GM19238 (cell line): ENCODE results near the gene INHBC.

ENCODE experiments used
- DNase-seq: peaks from one replicate; pipeline ENCODE4 v3.0.0; 2011; ENCODE audit warnings: low spot score; ENCODE audit not compliant: insufficient read length

The INHBC gene

DNA sequence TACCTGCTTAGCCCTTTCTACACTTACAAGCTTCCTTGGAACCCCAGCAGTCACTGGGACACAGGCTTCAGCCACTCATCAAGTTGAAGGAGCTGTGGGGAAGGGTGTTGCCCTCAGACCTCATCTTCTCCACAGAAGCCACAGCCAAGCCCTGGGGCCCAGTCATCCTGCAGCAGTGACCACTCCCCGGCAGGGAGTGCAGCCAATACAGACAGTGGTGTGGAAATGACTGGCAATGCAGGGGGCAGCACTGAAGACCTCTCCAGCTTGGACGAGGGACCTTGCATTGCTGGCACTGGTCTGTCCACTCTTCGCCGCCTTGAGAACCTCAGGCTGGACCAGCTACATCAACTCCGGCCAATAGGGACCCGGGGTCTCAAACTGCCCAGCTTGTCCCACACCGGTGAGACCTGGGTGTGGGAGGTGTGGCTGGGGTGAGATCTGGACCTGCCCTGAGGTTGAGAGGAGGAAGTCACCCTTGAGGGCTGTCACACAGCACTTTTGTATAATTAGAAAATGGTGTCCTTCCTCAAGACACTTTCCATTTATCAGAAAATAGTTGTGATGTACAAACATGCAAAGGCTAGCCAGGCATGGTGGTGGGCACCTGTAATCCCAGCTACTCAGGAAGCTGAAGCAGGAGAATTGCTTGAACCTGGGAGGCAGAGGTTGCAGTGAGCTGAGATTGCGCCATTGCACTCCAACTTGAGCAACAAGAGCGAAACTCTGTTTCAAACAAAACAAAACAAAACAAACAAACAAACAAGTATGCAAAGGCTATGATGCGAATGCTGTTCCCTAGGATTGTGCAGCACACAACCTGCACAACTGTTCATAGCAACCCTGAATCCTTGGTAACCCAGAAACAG is 34.9 kb downstream of the INHBC start:
- DNase-seq, result no peak

DNA sequence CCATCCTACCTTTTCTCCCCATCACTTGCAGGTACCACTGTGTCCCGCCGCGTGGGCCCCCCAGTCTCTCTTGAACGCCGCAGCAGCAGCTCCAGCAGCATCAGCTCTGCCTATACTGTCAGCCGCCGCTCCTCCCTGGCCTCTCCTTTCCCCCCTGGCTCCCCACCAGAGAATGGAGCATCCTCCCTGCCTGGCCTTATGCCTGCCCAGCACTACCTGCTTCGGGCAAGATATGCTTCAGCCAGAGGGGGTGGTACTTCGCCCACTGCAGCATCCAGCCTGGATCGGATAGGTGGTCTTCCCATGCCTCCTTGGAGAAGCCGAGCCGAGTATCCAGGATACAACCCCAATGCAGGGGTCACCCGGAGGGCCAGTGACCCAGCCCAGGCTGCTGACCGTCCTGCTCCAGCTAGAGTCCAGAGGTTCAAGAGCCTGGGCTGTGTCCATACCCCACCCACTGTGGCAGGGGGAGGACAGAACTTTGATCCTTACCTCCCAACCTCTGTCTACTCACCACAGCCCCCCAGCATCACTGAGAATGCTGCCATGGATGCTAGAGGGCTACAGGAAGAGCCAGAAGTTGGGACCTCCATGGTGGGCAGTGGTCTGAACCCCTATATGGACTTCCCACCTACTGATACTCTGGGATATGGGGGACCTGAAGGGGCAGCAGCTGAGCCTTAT is 35.8 kb downstream of the INHBC start:
- no peak for DNase-seq

DNA sequence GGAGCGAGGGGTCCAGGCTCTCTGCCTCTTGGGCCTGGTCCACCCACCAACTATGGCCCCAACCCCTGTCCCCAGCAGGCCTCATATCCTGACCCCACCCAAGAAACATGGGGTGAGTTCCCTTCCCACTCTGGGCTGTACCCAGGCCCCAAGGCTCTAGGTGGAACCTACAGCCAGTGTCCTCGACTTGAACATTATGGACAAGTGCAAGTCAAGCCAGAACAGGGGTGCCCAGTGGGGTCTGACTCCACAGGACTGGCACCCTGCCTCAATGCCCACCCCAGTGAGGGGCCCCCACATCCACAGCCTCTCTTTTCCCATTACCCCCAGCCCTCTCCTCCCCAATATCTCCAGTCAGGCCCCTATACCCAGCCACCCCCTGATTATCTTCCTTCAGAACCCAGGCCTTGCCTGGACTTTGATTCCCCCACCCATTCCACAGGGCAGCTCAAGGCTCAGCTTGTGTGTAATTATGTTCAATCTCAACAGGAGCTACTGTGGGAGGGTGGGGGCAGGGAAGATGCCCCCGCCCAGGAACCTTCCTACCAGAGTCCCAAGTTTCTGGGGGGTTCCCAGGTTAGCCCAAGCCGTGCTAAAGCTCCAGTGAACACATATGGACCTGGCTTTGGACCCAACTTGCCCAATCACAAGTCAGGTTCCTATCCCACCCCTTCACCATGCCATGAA is 36.5 kb downstream of the INHBC start:
- no peak for DNase-seq

DNA sequence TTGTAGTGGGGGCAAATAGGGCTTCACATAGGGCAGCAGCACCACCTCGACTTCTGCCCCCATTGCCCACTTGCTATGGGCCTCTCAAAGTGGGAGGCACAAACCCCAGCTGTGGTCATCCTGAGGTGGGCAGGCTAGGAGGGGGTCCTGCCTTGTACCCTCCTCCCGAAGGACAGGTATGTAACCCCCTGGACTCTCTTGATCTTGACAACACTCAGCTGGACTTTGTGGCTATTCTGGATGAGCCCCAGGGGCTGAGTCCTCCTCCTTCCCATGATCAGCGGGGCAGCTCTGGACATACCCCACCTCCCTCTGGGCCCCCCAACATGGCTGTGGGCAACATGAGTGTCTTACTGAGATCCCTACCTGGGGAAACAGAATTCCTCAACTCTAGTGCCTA is 37.1 kb downstream of the INHBC start:
- no peak for DNase-seq

DNA sequence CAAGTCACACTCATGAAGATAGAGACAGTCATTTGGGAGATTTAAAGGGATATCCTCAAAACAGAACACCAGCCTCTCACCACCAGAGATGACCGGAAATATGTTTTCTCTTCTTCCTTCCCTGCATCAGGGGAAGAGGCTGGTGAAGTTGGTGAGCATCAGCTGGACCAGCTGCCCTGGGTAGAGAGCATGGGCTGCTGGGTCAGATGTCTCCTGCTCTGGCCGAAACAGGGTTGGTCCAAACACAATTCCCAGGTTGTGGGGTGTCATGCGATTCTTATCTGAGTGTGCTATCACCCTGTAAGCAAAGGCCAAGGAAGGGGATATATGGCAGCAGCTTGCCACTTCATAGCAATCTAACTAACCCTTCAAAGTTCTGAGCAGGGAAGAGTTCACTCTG is 37.8 kb downstream of the INHBC start:
- no peak for DNase-seq

DNA sequence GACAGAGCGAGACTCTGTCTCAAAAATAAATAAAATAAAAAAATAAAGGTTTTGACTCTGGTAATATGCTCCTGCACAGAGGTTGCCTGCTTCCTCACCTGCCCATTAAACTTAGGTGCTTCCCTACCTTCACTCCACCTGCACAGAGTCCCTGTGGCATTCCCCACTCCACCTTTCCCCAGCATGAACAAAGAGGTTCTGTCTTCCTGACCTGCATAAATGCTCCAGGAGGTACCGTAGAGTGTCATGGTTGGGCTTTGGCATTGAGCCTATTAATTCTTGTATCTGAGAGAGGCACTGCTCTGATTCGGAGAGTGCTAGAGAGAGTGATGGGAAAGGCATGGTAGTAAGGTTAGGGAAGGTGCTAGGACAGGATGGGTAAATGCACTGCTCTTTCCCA is 38.8 kb downstream of the INHBC start:
- no peak for DNase-seq

DNA sequence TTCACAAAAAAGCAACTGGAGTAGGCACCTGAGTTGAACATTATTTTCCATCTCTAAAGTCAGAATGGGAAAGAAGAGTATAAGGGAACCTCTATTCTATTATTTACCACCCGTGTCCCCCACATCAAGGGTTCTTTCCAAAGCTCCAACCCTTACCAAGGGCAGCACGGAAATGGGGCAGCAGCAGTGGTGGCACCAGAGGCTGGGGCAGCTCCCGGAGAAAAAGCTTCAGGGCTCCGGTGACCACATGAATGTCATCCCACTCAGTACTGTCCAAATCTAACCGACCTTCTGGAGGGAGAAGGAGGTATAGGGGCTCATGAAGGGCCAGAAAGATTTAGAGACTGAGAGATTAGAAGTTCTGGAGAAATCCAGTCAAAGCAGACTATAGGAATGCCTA is 39.3 kb downstream of the INHBC start:
- DNase-seq, result no peak

DNA sequence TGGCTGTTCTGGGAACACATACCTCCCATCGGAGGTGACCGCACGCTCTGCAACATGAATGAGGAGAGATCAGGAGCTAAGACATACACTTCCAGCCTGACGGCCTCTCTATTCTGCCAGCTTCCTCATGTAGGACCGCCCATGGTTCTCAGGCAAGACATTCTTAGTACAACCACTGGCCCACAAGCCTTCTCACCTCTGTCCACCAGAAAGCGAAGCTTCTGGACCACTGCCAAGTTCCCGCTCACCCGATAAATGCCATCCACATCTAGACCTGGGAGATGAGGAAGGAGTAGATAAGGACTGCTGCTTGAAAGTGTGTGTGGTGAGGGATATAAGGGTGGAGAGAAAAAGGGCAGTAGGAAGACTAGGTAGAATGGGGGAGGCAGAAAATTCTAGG is 39.8 kb downstream of the INHBC start:
- no peak for DNase-seq

DNA sequence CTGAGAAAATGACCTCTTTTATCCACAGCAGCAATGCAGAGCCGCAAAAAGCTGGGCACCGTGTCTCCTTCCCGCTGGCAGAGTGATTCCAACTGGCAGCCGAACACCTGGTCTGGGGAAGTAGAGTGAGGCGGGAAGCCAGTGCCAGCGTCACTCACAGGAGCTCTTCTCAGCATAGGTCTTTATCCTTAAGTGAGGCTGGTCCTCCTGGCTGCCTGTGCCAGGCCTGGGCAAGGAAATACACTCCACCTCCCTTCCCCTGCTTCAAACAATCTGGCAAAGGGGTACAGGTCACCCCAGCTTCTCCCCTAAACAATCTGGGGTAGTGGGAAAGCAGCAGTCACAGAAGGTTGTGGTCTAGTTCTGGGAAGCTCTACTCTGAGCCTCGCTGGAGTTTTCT is 40.3 kb downstream of the INHBC start:
- no peak for DNase-seq

DNA sequence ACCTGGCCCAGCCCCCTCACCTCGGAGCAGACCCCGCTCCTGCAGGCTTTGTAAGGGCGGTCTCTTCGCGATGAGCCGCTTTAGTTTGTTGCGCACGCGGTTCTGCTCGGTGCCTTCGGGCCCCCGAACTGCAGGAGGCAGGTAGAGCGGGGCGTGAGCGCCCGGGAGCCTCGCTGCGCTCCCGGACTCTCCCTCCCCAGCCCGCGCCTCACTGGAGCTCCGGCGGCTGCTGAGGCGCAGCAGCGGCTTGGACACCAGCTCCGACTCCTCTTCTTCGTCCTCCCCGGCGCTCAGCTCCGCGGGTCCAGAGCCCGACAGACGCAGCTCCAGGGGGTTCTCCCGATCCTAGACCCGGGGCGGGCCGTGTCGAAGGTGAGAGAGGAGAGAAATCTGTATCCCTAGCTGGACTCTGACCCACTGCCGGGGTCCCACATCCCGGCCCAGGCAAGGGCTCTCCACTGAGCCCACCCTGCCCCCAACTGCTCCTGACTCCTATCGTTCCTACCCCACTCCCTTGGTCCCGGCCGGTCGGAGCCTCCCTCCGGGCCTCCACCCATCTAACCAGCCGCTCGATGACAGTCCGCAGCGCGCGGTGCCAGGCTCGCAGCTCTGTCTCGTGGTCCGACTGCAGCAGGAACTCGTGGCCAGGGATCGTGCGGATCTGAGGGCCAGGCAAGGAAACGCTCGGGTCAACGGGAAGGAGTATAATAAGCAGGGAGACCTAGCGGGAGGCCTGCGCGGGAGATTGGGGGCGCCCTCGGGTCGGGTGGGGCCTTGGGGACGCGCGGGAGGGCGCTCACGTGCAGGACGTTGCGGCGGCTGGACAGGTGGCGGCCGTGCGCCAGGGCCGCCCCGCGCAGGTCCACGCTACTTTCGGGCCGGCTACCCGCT is 40.9 kb downstream of the INHBC start:
- no peak for DNase-seq

DNA sequence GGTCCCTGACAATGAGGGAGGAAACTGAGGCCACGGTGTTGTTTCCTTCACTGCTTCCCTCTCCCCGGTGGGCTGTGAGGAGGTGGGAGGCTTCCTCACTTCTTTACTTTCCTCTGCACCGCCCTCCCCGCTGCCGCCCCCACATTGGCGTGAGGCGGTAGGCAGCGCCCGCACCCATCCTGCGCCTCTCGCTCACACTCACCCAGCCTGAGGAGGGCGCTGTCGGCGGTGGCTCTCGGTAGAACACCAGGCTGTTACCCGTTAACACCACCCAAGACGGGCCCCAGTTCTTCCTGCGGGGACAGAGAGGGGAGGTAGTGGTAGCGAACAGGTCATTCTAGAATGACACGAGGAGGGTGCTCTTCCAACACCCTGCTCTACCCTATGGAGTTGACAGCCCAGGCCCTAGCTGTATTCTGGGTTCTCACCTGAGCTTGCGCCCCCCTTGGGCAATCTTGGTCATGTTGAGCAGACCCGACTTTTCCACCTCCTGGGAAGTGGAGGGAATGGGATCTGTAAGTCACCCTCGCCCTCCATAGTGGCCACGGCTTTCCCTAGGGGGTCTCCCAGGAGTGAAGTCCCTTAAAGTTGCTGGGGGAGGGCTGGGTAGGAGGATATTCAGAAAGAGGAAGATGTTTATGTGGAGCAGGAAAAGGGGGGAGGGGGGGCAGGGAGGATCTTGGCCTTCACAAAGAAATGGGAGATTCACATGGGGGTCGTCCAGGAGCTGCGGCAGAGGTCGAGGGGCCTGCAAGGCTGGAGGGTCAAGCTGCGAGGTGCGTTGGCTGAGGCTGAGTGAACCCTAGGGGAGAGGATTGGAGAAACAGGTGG is 41.8 kb downstream of the INHBC start:
- DNase-seq, result peak; percentile 71

DNA sequence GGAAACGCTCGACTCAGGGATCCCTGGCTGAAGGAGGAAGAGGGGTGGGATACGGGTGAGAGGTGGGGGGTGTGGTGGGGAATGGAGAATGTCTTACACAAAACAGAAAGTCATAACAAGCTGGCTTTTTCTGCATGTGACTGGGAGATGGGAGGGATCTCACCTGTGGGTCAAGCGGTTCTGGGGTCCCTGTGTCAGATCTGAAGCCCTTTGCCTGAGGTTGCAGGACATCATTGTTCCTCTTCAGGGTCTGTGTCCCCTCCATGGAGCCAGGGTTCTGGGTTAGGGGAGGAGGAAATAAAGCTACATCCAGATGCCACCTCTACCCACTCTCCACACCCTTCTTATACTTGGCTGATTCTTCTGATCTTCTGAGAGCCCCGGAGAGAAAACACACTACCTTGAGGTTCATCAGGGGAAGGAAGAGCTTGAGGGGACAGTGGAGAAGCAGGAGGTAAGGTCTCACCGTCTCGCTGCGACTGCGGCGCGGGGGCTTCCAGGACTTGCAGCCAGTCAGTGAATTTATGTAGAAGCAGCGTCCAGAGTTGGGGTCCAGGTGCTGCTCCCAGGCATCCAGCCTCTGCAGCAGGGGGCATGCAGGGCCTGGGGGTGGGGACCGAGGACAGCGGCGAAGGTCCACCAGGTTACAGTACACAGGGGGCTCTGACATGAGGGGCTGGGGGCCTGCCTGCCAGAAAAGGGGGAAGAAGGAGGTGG is 42.6 kb downstream of the INHBC start:
- DNase-seq, result no peak

DNA sequence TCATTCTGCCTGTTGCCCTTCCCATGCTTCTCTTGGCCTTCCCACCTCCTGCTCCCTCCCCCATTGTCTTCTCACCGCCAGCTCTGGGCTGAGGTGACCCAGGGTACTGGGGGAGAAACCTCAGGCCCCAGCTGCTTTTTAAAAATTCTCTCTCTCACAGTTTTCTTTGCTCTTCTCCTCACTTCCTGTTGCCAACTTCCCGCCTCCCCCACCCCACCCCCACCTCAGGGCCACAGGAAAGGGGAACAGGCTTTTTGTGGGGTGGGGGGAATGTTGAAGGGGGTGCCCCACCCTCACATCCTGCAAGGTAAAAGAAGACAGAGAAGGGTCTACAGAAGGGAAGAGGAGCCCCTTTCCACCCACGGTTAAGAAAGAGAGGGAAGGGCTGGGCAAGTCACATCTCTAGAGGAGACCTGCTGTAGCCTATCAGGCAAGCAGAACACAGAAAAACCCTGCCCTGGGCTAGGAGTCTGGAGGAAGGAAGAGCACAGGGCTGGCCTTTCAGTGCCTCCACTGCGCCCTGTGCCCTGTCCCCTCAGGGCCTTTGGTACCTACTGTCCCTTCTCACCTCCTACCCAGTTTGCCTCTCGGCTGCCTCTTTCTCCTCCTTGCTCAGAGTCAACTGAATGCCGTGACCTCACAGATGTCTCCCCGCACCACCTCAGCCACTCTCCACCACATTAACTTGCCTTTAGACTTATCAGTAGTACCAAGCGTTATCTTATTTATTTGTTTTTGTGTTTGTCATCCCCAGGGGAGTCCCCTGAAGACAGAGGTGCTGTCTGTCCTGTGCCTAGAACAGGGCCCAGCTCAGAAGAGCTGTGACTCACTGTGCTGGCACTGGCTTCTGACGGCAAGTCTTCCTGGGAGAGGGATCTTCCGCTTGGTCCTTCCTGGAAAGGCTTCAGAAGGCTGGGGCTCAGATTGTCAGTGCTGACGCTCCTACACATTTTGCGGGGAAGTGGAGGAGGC is 43.4 kb downstream of the INHBC start:
- peak; percentile 60 for DNase-seq

DNA sequence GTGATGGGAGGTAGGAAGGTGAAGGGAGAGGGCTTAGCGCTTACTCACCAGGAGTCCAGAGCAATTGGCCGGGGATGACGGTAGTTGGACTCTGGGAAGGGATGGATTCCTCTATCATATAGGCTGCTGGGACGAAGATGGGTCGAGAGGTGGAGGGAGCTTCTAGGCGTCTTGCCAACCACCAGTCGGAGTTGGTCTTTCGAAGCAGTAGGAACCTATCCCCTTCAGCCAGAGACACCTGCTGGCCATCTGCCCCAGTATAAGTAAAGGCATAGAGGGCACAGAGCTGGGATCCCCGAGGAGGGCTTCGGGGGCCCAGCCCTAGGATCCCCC is 44.4 kb downstream of the INHBC start:
- no peak for DNase-seq

DNA sequence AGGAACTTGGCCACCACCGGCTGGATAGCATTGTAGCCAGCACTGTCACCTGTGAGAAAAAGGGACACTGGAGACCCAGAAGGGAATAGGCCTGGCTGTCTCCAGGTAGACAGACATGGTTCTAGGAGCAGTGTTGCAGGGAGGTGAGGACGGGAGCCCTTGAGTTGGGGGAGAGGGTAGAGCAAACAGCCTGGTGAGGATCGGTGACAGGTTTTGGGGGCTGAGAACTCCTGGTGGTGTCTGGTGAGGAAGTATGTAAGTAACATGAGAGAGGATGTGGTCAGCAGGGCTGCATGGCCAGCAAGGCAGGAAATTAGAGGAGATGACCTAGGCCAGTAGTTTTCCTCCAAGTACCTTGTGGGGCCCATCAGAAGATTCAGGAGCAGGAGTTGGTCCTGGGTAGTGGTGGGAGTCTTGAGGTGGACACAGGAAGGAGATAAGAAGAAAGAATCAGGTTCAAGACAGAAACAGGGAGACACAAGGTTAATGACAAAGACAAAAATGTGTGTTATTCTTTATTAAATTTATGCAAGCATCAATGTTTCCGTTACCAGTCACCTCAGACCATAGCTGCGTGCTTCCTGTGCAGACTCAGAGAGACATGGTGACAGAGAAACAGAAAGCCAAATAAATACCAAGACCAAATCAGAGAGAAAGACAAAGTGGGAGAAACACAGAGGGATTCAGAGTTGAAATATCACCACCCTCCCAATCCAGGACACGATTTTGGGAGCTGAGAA is 45.0 kb downstream of the INHBC start, which contains the start of gene ARHGAP9:
Gene ARHGAP9, minus strand, starts transcription at position 491 of the 740 bp plus-strand sequence. Its CDS starts 460 bp downstream, at position 31.
- peak; percentile 65 for DNase-seq

DNA sequence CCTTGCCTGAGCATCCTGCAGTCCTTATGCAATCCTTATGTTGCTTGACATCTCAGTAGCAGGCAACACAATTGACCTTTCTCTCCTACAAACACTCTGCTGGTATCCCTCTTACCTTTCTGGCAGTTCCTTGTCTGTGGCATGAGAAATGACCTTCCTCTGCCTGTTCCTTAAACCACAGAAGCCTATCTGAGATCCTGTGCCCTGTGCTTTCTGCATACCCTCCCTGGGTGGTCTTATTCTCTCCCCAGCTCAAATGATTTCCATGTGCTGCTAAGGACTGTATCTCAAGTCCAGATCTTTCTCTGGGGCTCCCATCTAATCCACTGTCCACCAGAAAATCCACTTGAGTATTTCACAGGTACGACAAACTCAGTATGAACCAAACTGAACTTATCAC is 47.1 kb downstream of the INHBC start:
- no peak for DNase-seq

DNA sequence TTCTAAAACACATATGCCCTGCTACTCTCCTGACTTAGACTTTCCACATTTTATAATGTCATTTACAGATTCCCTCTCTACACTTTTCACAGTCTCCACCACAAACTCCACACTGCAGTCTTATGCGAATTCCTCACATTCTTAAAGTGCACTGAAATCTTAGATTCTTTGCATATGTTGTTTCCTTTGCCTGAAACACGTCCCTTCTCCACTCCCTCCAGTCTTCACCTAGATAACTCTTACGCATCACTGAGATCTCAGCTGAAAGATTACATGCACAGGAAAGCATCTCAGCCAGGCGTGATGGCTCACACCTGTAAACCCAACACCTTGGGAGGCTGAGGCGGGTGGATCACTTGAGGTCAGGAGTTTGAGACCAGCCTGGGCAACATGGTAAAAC is 48.9 kb downstream of the INHBC start:
- no peak for DNase-seq

DNA sequence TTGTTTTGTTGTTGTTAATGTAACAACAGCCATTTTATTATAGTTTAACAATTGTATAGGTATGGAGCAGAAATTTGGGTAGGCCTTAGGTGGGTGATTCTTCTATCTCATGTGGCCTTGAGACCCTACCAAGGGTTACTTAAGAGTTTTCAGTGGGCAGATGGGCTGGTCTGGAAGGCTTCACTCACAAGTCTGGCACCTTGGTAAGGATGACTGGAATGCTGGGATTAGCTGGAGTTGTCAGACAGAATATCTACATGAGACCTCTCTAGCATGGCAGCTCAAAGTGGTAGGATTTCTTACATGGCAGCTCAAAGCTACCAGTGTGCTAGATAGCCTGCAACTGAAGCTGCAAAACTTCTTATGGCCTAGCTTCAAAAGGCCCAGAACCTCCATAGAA is 51.1 kb downstream of the INHBC start:
- DNase-seq, result no peak
